ENCODE results near the gene HERPUD2. TPM values are rescaled to one million over a fixed set of nuclear protein-coding genes. Genes with fewer than 3 reads are reported as not detected.

HERPUD2 gene
- total RNA-seq, 4 donors from 2014 or later, result 26.1 to 35.3 (median 27.5) TPM

- Histone ChIP-seq H3K4me1 (peaks cover 0 to 9% (median 0%) of the 10 kb centered on the region in 3 donors), H3K27ac (no peak overlapping the region), H3K36me3 (no peaks in the 10 kb centered on the region), H3K4me3 (no peak overlapping the region), H3K9me3 (no peaks in the 10 kb centered on the region), H3K27me3 (no peaks in the 10 kb centered on the region)
- no peak for ATAC-seq
- 66 to 80% methylated on average over 2 of the region's 2 CpGs for WGBS, 2 donors (ENCODE audit: low coverage in 1 of 2)
- TF ChIP-seq POLR2A (IDR thresholded peaks at IDR 0.05) (no peak), CTCF (IDR thresholded peaks at IDR 0.05) (no peak), POLR2AphosphoS5 (IDR thresholded peaks at IDR 0.05) (no peak), EP300 (IDR thresholded peaks at IDR 0.05) (no peak)
These were observed 26.4 kb upstream of the HERPUD2 start for GRCh38 chr7:35721288-35721687.

- Histone ChIP-seq H3K36me3 (no peaks in the 10 kb centered on the region), H3K27ac (no peak overlapping the region), H3K27me3 (no peaks in the 10 kb centered on the region), H3K4me3 (no peak overlapping the region), H3K9me3 (no peaks in the 10 kb centered on the region), H3K4me1 (peaks cover 0 to 14% (median 0%) of the 10 kb centered on the region in 3 donors)
- ATAC-seq, result no peak
- no peak for TF ChIP-seq POLR2AphosphoS5 (IDR thresholded peaks at IDR 0.05)
- no peak for TF ChIP-seq POLR2A (IDR thresholded peaks at IDR 0.05)
- no peak for TF ChIP-seq EP300 (IDR thresholded peaks at IDR 0.05)
- no peak for TF ChIP-seq CTCF (IDR thresholded peaks at IDR 0.05)
These were observed 25.9 kb upstream of the HERPUD2 start for GRCh38 chr7:35720849-35721248.

- Histone ChIP-seq H3K4me1 (peaks cover 0 to 14% (median 0%) of the 10 kb centered on the region in 3 donors), H3K27ac (no peak overlapping the region), H3K36me3 (no peaks in the 10 kb centered on the region), H3K9me3 (no peaks in the 10 kb centered on the region), H3K27me3 (no peaks in the 10 kb centered on the region), H3K4me3 (no peak overlapping the region)
- WGBS, 2 donors (ENCODE audit: low coverage in 1 of 2), result 100% methylated on average over 1 of the region's 1 CpG
- TF ChIP-seq POLR2A (IDR thresholded peaks at IDR 0.05), result no peak
- TF ChIP-seq POLR2AphosphoS5 (IDR thresholded peaks at IDR 0.05), result no peak
- TF ChIP-seq CTCF (IDR thresholded peaks at IDR 0.05), result no peak
- no peak for TF ChIP-seq EP300 (IDR thresholded peaks at IDR 0.05)
- ATAC-seq, result no peak
These were observed 25.1 kb upstream of the HERPUD2 start for GRCh38 chr7:35720032-35720431.

- Histone ChIP-seq H3K4me1 (peaks cover 0 to 14% (median 0%) of the 10 kb centered on the region in 3 donors), H3K27ac (no peak overlapping the region), H3K9me3 (no peaks in the 10 kb centered on the region), H3K27me3 (no peaks in the 10 kb centered on the region), H3K36me3 (no peaks in the 10 kb centered on the region), H3K4me3 (no peak overlapping the region)
- WGBS, 2 donors (ENCODE audit: low coverage in 1 of 2), result 71 to 79% methylated on average over 1 of the region's 1 CpG
- TF ChIP-seq POLR2A (IDR thresholded peaks at IDR 0.05), result no peak
- no peak for TF ChIP-seq EP300 (IDR thresholded peaks at IDR 0.05)
- TF ChIP-seq POLR2AphosphoS5 (IDR thresholded peaks at IDR 0.05), result no peak
- TF ChIP-seq CTCF (IDR thresholded peaks at IDR 0.05), result no peak
- ATAC-seq, result no peak
These were observed 23.1 kb upstream of the HERPUD2 start for GRCh38 chr7:35718047-35718446.

- no peaks in the 10 kb centered on the region for H3K36me3 ChIP-seq
- no peak overlapping the region for H3K27ac ChIP-seq
- 80 to 100% methylated on average over 1 to 6 of the region's 6 CpGs for WGBS, 2 donors (ENCODE audit: low coverage in 1 of 2)
- H3K27me3 ChIP-seq, result no peaks in the 10 kb centered on the region
- TF ChIP-seq EP300 (IDR thresholded peaks at IDR 0.05) (no peak), CTCF (IDR thresholded peaks at IDR 0.05) (no peak), POLR2AphosphoS5 (IDR thresholded peaks at IDR 0.05) (no peak), POLR2A (IDR thresholded peaks at IDR 0.05) (no peak)
- H3K9me3 ChIP-seq, result no peaks in the 10 kb centered on the region
- ATAC-seq, result no peak
- H3K4me1 ChIP-seq, result peaks cover 0 to 14% (median 0%) of the 10 kb centered on the region in 3 donors
- H3K4me3 ChIP-seq, result no peak overlapping the region
These were observed 22.6 kb upstream of the HERPUD2 start for GRCh38 chr7:35717516-35717915.
